NCI-H524 (cell line): ENCODE data around the gene SLC16A8.
A peak's percentile ranks its signal among the peaks of the same experiment; 100 is the strongest.

Experiments
- DNase-seq, 2 experiments: peaks; one replicate each; lab custom pipeline; 2025; lab: John Stamatoyannopoulos, UW

Gene SLC16A8

DNA sequence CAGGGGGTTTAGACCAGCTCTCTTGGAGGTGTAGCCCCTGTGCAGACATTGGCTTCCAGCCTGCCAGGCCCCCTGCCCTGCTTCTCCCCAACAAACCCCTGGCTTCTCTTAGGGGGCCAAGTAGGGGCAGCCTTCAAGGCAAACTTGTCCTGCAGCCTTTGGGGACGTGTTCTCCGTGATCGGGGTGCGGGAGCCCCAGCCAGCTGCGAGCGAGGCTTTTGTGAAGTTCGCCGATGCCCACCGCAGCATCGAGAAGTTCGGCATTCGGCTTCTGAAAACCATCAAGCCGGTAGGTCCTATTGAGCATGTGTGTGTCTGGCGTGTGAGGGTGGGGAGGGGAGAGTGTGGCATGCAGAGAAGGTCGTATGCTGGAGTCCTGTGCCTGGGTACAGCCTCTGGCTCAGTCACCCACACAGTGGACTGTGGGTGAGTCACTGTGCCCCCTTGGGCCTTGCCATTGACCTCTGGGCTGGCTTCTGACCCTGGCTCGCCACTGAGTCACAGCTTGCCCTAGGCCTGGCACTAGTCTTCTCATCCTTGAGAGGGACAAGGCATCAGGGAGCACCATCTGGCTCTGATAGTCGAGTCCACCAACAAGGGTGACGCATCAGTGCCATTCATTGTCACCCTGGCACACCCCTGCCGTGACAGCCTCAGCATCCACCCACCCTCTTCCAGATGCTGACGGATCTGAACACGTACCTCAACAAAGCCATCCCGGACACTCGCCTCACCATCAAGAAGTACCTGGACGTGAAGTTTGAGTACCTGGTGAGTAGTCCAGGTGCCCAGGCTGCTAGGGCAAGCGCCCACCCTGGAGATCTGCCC is 11.4 kb downstream of the SLC16A8 start:
- no peak for DNase-seq

DNA sequence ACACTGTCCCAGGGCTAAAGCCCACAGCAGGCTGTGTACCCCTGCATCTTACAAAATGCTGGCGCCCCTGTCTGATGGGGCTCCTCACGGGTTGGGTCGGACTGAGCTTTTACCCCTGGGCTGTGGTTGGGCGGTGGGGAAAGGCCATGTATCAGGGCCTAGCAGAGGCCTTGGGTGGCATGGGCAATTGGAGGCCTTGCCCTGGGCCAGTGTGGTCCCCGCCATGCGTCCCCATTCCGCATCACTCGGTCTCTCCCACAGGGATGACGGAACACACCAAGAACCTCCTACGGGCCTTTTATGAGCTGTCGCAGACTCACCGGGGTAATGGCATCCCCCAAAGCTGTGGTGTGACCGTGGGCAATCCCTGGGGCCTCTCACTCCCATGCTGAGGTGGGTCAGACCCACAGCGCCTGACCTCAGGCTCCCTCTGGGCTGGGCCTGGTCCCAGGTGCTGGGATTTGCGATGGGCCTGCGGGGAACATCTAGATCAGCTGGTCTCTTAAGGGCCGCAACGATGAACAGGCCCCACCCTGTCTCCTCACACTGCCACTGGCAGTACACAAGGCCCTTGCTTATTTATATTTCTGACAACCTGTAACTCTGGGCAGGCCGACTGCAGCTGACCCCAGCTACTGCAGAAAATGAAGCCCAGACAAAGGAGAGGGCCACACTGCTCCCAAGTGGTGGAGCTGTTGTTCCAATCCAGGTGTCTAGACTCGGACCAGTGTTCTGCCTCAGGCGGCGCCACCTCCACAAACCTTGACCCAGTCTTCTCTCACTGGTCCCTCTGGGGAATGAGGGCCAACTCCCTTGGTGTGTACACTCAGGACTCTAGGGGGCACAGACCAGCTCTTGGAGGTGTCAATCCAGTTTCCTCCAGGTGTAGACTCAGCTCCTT is 12.3 kb downstream of the SLC16A8 start:
- DNase-seq: no peak

DNA sequence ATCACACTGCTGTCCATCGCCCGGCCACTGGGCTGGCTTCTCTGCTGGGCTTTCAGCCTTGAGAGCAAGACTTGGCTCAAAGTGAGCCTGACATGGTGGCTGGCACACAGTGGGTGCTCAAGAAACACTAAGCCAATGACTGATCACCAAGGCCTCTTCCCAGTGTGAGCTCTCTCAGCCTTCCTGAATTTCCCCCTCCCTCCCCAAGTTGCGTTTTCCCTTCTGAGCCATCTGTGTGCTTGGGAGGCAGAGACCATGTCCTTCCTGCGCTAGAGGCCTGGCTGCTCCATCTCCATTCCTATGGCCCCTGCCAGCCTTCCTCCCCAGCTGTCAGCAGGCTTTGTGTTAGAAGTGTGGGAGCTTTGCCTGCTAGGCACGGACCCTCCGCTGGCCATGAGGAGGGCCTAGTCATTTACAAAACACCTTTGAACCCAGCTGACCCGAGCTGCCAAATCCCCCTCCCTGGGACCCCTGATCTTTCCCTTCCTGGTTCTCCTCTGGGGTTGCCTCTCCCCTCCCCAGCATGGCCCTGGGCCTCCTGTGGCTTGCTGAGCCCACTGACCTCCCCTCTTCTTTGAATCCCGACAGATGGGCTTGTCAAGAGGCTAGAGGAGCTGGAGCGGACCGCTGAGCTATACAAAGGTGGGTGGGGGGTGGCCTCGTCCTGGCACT is 13.6 kb downstream of the SLC16A8 start:
- peak; percentile 87 to 89 for DNase-seq

DNA sequence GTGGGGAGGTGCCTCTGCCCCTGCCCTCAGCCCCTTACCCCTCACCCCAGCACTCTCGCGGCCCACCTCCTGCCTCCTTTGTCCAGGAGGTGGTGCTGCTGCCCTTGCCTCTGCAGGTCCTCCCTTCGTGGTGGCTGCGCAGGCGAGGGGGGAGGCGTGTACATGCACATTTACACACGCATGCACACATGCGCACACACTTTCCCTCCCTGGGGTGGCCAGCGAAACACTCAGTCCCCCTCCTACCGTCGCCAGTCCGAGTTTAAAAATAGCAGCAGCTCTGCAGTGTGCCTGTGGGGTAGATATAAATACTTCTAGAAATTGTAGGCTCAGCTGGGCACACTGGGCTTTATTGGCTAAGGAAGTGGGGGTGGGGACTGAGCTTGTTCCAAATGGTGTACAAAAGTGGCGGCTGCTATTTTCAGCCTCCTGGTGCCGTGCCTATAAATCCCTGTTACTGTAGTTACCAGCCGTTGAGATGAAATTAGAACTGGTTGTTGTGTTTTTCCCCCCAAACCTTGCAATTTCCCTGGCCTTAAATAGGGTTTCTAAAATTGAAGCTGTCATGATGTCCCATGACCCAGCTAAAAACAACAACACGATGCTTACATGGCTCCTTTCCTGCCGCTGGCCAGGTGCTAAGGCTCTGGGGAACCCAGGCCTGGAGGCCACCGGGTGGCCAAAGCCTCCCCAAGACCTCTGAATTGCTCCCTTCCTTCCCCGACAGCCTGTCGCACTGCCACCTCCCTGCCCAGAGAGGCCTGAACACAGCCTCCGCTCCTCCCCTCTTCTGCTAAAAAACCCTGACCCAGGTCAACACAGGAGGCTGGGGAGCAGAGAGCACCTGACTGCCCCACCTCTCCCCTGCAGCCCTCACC is 14.4 kb downstream of the SLC16A8 start:
- peak; percentile 76 to 91 for DNase-seq

DNA sequence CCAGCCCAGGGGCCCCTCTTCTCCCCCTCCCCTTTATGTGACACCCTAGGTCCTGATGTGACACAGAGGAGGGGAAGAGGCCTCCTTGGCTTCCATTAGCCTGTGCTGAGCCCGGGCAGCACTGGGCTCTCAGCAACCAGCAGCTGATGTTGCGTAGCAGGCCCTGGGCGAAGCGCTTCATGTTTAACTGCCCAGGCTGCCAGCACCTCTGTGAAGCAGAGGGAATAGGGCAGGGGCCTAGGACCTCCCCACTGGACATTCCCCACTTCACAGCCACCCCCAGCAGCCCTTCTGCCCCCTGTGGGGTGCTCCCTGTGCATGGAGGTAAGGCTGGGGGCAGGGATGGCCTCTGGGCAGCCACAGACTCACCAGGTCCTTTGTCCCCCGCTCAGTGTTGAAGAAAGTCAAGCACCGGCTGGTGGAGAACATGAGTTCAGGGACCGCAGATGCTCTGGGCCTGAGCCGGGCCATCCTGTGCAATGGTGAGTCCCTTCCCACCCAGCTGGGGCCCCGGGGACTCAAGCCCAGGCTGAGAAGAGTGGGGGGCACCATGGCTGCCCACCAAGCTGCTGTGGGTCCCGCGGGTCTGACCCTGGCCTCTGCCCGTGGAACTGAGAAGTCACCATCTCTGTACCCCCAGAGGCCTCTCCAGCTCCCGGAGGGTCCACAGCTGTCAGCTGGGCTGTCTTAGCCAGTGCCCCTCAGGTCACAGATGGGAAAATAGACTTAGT is 15.2 kb downstream of the SLC16A8 start:
- DNase-seq: no peak

DNA sequence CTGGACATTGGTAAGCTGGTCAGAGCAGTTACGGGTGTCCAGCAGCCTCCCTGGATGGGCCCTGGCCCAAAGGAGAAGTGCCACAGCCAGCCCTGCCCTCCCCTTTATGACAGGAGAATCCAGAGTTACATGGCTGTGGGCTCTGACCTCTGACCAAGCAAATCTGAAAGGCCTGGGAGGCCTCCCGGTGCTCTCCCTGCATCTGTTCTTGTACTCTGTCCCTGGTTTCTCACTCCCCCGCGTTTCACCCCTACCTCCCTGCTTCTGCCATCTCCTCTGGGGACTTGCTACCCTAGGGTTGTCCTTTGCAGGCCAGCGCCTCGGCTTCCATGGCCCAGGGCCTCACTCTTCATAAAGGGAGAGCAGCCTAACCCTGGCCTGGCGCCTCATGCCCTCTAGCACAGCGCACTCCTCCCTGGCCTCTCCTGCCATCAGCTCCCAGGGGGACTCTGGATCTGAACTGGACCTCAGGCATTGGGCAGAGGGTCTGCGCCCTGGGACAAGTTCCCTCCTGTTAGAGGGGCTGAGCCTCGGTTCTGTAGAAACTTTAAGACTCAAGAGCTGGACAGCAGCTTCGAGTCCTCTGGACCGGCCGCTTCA is 16.1 kb downstream of the SLC16A8 start:
- no peak for DNase-seq

DNA sequence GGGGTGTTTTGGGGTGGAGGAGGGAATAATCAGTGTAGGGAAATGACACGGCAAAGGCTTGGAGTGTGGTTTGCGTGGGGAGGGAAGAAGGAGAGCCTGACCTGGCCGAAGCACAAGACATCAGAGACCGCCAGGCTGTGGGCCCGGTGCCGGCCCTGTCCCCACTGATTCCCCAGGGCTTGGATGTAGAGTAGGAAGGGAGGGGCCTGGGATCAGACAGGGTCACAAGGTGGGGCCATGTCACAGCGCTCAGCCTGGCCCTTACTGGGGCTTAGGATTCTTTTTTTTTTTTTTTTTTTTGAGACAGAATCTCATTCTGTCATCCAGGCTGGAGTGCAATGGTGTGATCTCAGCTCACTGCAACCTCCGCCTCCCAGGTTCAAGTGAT is 17.0 kb downstream of the SLC16A8 start:
- DNase-seq: no peak

DNA sequence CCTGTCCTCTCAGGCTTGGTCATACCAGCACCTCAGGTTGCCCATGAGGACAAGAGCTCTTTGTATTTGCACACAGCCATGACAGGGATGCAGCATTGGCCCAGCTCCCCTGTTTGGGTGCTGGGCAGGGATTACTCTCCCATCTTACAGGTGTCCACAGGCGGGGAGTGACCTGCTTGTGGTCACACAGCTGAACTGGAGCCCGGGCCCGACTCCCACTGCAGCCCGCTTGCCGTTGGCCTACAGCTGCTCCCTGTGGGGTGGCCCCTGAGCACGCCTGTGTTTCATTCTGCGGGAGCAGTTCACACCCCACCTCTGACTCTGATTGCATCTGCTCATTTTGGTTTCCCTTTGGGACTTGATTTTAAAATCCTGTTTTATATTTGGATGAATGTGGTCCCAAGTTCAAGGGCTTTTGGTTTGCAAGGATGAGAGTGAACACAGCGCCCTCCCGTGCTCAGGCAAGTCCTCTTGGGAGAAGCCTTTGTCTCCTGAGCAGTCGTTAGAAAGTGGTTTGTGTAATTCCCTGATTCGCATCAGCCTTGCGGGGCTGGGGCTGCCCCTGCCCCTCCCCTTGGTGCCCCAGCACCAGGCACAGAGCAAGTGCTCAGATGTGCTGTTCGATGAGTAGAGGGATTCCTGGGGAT is 17.5 kb downstream of the SLC16A8 start:
- DNase-seq: no peak

DNA sequence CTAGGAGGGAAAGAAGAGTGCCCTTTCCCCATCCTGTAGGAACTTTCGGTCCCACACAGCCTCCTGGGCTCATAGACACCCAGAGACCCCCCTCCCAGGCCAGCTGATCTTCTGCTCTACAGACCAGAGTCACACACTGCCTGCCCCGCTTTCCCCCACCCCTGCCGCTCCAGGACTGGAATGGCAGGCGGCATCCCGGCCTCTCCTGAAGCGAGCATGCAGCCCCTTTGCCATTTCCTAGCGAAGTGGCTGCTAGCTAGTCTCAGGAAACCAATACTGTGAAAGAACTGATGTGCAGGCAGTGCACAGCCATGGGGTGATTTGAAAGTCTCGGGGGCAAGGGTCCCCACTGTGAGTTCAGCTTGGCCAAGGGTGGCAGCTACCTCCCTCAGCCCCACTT is 18.4 kb downstream of the SLC16A8 start:
- DNase-seq: no peak

DNA sequence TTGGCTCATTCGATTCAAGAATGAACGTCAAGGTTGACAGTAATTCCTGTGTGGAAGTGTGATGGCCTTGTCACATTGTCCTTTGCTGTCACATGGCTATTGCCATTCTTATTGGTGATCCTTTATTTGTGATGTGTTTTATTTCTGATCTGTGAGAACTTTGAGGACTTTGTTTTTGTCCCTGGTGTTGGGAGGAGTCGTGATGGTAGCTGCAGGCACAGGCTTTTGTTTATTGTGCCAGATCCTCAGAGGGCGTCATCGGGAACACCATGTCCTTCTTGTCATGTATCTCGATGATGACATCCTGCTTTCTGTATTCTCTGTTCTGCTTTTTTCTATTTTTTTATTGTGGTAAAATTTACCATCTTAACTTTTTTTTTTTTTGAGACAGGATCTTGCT is 21.2 kb downstream of the SLC16A8 start:
- DNase-seq: no peak

DNA sequence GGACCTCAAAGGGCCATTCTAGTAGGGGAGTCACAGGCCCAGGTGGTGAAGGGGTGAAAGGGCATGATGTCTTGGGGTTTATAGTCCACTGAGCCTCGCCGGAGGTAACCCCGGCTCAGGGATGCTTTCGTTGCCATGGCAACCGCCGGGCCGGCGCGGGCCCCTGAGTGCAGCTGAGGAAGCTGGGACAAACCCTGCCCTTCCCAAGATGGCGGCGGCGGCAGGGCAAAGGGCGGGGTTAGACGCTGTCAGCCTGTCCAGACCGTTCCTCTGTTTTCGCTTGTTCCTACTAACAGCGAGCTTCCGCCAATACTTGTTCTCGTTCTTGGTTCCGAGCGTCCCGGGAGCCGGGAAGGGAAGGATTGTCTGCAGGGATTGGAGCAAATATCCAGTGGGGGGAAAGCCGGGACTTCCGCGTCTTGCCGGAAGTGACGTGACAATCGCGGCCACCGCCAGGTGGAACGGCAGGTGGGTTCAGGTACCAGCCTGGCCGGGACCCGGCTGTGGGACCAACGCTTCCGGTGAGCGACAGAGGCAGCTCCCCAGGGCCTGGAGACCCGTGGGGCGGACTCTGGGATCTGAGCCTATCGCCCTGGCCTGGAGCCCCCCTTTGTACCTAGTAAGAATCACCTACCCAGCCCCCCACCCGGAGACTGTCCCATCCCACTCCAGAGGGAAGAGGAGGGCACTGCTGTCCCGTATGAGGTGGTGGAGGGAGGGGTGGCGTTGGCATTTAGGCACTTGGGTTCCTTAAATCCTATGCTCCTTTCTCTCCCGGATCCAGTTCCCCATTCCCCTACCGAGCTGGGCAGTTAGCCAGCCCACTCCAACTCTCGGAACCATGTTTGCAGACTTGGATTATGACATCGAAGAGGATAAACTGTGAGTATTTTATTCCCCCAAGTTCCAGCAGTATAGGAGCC is 26.8 kb downstream of the SLC16A8 start, which contains the start of gene PICK1:
PICK1 (plus strand) TSS at position 436 of the 923 bp plus-strand sequence; CDS start at position 842, 406 bp downstream.
- DNase-seq: peak; percentile 91 to 96

DNA sequence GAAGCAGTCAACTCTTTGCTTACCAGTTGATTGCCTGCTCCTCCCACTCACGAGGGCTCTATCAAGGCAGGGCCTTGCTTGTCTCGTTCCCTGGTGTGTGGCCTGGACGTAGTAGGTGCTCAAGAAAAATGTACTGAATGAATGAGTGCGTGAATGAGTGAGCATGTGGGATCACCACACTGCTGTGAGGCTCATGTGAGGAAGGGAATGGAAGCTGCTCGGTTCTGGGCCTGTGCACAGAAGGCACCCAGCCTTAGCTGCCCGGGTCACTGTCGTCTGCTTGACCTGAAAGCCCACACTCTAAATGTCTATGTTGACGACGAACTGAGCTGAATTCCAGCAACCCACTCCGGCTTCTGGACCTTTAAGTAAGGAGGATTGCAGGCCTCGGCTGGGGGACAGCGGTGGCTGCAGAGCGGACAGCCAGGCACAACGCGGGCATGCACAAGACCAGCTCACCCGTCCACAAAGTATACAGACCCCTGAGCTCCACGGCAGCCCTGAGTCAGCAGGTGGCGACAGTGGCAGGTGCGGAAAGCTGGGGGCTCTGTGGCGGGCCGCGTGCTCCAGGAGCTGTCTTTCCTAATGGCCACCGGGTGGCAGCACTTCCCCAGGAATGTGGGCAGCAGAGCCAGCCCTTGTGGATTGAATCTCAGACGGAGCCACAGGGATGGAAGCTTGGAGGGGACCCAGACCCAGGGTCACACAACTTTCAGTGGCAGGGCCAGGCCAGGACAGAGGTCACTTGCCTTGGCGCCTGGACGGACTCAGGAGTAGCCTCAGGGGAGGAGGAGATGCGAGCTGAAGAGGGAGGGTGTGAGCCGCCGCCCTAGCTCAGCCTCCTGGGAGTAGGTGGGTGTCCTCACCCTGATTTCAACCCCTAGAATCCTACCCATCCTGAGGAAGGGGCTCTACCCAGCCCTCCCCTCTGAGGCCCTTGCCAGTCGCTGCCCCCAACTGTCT is 31.8 kb downstream of the SLC16A8 start:
- DNase-seq: peak; percentile 68 to 90

DNA sequence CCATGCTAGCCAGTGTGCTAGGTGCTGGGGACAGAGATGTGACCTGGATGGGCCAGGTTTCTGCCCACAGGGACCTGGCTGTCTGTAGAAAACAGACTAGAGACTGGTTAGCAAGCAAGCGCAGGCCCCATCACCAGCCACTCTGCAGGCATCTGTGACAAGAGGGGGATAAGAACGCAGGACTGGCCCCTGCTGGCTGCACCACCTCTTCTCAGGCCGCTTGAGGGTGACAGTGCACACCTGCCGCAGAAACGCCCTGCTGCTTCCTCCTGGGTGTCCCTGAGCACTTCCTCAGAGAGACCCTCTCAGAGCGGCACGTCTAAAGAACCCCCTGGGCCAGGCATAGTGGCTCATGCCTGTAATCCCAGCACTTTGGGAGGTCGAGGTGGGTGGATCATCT is 32.7 kb downstream of the SLC16A8 start:
- DNase-seq: peak; percentile 25 to 53

DNA sequence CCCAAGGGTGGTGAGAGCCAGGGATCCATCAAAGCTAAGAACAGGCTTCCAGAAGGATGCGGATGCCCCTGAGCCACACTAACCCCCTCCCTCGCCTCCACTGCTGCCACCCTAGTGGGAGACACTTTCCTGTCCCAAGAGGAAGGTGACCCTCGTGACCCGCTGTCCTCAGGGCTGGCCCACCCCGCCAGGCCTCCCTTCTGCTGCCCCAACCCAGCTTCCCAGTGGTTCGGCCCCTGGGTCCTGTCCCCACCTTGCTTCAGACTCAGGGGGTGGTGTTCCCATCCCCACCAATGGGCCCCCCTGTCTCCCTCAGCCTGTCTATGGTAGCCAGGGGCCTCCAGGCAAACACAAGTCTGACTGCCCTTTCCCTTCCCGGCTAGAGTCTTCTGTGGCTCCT is 33.3 kb downstream of the SLC16A8 start:
- no peak for DNase-seq

DNA sequence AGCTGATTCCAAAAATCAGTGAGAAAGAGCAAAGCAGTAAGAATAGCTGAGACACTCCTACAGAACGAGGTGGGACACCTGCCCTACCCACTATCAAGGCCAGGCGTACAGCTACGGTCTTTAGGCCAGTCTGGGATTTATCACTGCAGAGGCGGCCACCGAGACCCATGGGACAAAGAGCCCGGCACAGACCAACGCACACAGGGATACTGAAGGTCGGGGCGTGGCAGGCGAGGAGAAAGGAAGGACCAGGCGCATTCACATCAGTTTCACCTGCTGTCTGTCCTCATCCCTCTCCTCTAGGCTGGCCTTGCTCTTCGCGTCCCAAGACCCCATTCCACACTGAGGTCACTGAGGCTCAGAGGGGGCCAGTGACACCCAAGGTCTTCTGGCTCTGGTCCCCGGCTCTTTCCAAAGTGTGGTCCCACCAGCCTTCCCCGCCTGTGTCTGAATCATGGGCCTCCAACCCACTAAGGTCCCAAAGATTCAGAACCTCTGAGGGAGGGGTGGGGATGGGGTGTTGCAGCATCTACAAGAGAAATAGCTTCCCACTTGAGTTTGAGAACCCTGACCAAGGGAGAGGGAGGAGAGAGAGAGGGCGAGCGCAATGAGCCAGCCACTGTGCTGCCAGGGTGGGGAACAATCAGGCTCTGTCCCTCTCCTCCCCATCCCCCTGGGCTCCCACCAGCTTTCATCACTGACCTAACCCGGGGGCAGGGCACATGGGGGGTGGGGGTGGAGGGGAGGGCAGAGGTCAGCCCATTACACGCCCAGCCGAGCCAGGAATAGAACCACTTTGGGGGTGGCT is 34.0 kb downstream of the SLC16A8 start:
- no peak for DNase-seq

DNA sequence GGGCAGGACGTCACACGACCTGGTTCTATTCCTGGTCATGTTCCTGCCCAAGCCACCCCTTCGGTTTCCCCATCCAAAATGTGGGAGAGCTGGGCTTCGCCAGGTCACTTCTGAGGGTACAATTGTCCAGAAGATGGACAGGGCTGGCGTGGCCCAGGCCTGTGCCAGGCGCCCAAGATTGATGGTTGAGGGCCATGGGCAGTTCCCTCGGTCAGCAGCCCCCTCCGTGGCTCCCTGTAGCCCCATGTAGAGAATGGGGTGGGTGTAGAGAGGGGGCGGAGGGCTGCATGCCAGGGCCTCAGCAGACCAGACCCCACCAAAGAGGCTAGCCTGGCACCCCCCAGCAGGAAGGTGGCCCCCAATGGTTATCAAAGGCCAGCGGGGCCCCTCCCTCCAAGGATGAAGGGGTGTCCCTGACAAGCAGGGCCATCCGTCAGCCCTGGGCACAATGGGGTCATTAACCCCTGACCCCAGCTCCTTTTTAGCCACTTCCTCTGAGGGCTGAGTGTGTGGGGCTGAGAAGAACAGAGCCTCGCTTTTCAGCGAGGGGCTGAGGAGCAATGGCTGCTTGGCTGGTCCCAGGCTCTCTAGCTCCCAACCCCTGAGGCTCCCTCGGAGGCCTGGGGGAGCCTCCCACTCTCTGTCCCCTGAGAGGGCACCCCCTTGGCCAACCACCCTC is 37.8 kb downstream of the SLC16A8 start:
- no peak for DNase-seq
